ENCODE measurements around the gene FOXL1.

Gene FOXL1

DNA sequence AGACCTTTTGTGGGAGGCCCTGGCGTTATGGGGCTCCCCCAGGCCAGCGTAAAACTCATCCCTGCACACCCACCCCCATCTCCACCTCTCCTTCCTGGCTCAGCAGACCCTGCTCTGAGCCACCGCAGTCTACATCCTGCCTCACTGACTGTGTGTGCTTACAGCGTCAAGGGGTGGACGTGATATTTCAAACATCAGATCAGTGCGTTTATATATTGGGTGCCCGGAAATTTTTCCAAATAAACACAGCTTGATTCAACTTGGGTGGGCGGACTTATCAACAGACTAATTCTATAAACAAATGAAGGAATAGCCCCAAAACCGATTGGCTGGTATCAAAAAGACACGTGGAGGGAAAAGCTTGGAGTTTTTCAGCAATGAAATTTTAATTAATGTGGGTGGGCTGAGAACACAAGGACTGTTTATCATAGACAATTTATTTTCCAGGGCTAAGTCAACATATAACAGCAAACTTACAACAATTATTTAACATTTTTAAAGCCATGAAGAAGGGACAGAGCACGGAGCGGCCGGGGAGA is at the start of gene FOXL1:
FOXL1 (plus strand) TSS at position 489 of the 539 bp plus-strand sequence. CDS start 175 bp downstream, outside the sequence.
- DNase-seq = no peak

DNA sequence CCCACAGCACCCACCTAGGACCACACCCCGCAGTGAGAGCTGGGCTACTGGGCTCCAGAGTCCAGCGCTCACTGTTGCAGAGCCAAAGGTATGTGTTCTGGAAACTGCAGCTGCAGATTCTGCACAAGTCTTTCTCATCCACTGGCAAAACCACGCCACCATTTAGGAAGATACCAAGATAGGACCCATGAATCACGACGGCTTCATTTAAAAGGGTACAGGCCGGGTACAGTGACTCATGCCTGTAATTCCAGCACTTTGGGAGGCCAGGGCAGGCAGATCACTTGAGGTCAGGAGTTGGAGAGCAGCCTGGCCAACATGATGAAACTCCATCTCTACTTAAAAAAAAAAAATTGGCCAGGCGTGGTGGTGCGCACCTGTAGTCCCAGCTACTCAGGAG is 49.2 kb upstream of the FOXL1 start:
- DNase-seq = no peak

DNA sequence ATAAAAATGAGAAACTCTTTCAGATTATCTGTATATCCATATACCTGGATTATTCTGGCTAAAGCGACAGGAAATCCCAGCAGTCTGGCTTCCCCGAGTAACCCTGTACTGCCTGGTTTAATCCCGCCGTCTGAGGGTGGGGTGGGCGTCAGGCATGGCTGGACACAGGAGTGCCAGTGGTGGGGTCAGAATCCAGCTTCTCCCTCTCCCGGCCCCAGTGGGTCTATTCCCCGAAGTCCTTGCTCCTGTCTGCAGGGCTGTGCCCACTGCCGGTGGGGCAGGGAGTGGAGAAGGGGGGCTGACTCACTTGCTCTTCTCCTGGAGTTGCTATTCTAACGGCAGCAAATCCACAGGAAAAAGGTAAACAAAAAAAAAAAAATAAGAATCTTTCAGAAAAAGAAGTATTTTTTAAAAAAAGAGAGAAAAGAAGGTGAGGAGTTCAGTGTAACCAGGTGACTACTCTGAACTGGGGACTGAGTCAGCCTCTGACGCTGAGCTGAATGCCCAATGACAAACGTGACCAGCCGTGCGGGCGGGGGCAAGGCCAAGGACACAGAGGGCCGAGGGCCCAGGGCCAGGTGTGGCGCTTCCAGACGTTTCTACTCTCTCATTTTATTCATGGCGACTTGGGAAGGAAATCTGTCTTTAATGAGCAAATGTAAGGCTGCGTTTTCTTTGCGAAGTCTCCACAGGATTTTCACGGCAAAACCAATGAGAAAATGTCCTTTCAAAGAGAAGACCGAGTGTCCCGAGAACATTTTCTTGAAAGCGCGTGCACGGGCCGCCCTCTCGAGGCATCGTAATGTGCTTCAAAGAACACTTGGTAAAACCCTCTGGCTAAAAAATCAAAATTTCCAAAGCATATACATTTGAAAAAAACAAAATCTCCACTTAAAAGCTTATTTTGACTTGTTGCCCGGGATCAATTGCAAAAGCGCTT is 47.8 kb upstream of the FOXL1 start:
- DNase-seq = no peak

DNA sequence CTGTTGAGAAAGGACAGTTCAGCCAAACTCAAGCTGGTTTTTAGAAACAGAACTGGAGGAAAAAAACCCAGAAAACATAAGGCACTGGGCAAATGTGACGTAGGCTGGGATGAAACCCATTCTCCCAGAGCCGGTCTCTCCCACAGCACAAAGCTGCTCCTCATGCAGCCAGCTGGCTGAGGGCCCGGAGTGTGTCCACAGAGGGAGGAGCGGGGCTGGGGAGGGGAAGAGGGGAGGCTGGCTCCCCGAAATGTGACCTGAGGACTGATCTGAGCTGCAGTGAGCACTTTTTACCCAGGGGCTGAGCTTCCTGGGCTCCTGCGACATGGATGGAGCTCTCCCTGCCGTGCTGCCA is 47.2 kb upstream of the FOXL1 start:
- DNase-seq = no peak

DNA sequence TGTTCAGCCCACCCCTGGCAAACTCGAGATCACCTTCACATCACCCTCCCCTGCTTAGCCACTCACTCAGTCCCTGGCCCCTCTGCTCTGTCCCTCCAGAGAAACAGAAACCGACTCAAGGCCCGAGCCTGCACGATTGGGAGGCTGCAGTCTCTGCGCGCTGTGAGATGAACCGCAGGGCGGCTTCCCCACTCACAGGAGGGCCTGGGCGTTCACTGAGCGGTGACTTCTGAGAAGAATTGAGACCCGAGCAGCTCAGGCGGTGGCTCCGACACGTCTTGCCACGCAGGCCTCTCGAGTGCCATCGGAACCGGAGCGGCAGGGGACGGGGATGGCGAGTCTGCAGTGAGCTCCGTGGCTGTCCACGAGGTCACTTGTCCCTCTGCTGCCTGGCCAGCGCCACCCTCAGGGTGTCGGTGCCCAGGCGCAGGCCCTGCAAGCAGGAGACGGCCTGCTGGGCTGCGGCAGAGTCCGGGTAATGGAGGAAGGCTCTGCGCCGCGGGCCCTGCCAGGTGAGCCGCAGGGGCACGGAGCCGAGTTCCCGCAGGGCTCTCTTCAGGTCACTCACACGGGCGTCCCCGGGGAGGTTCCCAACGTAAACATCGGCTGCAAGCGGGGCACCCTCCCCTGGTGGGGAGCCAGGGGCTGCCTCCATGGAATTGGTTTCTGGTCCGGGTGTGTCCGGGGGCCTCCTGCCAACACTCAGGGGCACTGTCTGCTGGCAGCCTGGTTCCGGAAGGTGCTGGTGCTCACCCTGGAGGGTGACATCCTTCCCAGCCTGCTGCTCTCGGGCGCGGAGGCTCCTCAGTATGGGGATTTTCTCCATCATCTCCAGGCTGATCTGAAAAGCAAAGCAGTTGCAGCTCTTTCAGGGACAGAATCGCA is 46.5 kb upstream of the FOXL1 start:
- no peak for DNase-seq

DNA sequence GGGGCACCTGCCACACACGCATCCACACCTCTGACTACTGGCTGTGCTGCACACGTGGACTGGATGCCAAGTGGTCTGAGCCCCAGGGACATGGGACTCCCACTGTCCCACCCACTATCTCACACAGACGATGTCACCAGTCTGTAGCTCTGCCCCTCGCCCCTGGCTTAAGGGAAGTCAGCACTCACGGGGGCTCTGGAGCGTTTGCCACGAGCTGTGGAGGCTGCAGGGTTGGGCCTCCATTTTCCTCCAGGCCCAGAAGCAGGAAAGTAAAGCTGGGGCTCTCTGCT is 45.9 kb upstream of the FOXL1 start:
- no peak for DNase-seq

DNA sequence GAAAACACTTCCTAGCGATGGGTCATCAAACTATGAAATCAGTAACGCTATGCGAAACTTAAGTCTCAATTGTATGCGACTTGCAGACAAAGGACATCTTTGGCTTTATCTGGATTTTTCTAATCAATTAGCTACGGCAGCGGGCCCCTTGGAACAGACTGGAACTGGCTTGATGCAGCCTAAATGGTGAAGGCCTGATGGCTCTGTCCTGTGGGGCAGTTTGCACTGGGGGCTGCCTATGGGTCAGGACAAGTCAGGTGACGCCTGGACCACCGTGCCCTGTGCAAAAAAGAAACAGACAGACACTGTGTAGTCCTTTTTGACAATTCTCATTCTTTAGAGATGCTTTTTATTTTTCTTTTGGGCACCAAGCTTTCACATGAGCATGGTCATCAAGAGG is 45.3 kb upstream of the FOXL1 start:
- no peak for DNase-seq

DNA sequence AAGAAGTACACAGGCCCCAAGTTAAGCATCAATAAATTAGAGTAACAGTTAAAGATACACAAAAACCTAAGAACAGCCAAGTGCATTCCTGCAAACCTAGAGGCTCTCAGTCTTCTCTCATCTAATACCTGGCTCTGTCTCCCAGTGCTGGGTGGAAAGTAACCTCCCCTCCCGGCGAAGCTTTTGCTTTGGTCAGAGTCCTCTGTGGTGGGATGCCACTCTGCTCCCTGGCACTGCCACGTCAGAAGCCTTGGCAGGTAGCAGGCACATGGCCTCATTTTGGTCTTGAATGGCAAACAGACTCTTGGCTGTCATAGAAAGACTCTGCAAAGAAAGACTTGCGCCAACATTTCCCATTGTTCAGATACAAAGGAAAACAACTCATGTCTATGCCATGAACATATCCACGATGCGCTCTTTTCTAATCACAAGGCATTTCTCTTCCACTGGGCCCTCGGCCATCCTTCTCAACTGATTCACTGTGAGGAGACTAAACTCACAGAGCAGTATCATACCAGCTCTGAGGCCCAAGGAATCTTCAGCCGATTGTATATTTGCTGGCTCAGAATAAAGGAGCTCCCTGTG is 44.5 kb upstream of the FOXL1 start:
- DNase-seq = no peak

DNA sequence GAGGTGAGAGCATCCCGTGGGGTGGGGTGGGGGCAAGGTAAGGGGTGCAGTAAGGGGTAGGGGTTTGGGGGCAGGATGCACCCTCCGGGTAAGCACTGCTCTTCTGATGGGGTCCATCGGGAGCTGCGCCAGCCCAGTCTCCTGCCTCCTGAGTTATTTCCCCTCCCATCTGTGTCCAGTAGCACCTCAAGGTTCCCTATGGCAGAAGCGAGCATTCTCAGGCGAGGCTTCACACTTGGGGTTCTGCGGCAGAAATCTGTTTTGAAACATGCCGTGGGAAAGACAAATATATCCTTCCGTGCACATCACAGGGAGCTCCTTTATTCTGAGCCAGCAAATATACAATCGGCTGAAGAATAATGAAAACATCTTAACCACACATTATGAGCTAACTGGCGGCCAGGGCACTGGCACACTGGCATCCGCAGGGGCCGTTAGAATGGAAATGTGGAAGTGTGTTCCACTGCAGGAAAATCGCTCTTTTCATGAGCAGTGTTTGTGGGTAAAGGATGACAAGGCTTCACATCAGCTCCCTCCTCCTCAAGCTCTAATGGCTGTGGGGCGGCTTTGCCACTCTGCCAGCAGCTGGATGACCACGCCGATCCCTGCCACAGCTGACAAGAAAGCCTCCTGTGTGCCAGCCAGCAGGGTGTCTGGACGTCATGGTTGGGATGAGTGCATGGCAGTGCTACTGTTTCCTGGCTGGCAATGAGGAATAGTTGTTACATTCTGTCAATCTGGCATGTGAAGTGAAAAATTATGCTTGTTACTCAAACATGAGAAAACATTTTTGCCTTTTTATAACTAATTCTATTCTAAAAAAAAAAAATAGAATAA is 43.4 kb upstream of the FOXL1 start:
- DNase-seq = no peak

DNA sequence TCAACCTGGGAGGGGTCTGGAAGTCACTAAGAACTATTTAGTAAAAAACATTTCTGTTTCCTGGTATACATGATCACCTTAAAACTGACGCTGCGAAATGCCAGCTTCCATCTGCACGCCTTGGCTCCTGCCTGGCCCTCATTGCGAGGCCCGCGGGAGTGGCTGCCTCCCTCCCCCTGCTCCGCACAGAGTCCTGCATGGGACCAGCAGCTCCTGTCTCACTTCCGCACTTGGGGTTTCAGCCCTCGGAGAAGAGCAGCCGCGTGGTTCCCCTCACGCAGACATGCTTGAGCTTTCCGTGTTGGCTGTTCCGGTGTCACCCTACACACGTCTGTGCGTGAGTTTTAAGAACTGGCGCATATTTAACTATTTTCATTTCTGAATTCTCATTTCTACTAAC is 41.7 kb upstream of the FOXL1 start:
- no peak for DNase-seq

DNA sequence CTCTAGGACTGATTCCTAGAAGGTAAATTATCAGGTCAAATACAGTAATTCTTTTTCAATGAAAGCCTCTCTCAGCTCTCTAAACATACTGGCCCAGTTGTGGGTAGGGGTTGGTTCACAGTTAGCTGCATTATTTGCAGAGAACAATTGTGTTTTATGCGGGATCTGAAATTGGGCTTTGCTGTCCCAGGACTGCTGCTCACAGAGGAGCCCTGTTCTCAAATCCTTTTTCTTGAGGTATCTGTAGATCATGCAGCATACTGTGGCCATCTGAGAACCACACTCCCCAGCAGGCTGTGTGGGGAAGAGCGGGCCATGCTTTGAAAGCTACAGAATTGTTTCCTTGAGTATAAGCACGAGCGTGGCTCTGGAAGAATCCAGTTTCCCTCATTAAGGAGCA is 40.9 kb upstream of the FOXL1 start:
- no peak for DNase-seq

DNA sequence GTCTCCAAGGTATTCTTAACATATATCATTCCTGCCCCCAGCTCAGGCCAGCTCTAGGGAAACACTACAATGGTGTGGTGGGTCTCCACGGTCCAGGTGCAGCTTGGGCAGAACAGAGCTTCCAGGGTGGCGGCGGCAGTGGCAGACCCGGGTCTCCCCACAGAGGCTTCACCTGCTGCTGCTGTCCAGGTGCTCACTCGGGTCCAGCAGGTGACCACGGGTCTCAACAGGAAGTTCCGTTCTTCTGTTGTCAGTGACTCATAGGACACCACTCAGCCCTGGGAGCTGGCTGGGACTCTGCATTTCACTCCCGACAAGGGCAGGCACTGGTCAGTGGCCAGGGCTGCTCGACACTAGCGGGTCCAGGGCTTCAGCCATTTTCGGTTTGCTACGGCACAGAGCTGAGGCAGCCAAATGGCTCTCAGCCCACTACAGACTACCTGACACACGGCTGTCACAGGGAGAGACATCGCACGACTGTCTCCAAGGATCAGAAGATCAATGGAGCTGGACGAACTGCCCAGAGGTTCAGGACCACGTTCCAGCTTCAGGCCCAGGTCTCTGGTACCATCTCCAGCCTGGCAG is 40.1 kb upstream of the FOXL1 start:
- no peak for DNase-seq

DNA sequence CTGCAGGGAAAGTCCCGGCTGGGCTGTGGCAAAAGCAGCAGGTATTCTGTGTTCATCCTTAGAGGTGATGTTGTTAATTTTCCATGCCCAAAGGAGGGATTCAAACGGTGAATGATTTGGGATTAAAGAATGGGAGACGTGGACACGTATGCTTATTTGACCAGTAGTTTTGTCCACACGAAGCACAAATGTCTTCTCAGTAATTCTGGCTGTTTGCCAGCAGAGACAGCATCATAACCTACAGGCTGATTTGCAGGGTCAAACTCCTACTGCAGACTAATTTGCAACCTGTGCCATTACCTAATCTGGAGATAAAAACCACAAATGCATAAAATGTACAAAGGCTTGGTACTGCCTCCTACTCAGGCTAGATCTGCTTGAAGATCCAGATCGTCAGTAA is 37.5 kb upstream of the FOXL1 start:
- no peak for DNase-seq

DNA sequence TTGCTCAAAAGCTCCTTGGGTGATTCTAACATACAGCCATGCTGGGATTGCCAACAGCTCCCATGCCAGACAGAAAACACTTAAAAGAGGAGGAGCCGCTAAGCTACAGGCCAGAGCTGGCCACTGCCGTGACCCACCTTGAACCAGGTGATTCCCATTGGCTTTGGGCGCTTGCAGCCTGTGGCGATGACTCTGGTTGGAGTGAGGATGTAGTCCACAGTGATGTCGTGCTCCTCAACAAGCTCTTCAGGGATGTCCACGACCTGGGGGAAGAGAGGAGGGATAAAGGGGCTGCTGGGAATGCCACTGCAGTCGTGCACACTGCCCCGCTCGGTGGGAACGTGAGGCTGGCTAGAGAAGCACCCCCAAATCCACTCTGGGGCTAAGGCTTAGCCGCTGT is 36.8 kb upstream of the FOXL1 start:
- no peak for DNase-seq

DNA sequence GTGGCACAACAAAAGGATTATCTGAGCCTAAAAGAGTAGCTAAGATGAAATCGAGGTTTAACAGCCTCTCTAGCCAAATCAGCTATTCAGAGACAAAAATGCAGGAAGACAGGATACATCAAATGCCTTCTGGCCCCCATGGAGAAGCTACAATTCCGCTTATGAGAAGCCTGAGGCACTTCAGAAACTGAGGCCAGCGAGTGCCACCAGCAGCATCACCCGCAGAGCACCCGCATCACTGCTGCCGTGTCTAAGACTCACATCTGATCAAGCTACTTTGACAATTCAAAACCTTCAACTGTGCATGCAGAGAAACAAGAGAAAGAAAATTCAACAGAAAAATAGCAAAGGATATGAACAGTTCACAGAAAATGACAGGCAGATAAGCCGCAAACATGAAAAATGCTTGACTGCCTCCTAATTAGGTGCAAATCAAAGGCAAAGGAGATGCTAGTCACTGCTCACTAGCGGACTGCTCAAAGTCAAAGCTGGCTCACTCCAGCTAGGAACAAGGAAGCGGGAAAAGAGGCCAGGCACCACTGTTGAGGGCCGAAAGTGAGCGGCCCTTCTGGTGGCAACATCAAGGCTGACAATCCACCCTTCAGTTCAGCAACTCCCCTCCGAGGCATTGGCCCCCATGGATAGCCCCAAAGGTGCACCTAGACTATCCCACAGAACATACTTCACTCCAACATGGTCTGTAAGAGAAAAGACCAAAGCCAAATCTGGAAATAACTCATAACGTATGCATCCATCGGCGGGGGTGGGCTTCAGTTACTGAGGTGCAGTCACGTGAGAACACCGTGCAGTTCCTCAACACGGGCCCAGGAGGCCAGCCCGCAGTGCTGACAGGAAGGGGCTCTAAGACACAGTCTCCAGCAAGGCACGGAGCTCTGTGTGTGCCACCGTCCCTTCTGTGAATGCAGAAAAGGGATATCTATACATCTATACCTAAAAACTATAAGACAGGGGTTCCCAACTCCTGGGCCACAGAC is 35.3 kb upstream of the FOXL1 start:
- DNase-seq = no peak

DNA sequence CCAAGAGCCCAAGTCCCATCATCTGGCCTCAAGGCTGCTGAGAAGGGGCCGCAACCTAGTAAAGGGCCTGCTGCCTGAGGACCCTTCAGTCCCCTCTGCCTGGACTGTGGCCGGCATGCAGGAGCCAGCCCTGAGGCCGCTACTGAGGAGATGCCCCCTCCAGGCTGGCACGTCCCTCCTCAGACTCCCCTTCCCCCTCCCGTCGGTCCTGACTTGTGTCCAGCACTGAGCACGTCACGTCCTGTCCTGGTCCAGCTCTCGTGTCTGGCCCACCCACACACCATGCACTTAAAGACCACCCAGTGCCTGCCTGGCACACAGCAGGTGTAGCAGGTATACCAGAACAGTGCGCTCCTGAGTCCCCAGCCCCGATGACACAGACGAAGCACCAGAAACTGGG is 32.9 kb upstream of the FOXL1 start:
- no peak for DNase-seq

DNA sequence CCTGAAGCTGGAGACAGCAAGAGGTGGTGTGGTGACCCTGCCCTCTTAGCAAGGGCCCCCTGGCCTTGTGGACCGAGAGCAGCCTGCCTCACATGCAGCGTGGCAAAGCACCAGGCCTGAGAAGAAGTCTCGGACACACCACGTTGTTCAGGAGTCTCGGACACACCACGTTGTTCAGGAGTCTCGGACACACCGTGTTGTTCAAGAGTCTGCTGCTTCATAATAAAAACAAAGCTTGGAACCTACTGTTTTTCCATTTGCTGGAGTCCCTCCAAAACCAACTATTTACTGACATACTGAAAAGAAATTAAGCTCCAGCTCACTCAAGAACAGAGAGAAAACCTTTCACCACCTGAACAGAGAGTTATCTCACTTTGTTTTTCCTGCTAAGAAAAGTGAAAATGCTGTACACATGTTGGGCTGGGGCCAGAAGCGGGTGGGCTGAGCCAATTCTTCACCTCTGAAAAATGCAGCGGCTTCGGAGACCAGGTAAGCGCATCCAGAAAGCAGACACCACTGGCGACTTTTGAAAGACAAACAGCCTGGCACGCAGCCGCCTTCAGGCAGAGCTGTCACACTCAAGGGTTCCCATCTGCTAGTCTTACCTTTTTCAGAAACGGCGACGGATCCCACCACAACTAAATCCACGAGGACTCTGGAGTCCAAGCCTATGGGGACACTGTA is 32.3 kb upstream of the FOXL1 start:
- no peak for DNase-seq

DNA sequence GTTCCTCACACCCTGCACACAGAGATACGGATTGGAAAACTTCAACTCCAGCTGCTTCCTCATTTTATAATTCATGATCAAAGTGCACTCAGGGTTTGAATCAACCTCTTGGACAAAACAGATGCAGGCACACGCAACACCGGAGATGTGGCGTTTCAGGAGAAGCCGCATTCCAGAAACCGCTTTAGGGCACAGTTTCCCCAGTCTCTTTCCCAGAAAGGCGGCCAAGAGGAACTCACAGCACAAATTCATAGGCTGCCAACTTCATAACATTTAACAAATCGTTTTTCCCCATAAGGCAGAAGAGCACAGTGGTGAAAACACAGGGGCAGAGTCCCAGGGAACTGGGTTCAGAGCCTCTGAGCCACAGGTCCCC is 31.7 kb upstream of the FOXL1 start:
- DNase-seq = no peak

DNA sequence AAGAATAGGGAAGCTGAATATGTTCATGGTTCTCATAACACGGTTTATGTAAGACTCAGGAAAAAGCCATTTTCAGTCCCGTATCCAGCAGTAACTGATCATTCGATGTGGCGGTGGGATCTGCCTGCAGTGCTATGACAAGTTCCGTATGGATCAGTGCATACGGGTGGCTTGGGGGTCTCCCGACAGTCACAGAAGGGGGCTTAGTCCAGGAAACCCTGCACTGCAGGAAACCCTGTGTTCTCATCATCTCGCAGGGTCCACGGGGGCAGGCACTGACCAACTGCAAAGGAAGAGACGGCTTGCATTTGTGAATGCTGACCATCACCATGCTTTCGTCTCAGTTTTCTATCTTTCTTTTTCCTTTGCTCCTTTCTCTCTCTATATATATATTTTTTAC is 31.1 kb upstream of the FOXL1 start:
- DNase-seq = no peak

Data from DMS153 (cell line).